Anterior cingulate cortex (tissue), 58 donors: ENCODE data around the gene CBLL2.
"Not testable (repeated sequence)": the region's sequence is repeated elsewhere in the genome, so short reads cannot be mapped to it uniquely, and the experiment has no call there.

Experiments
- DNase-seq, 58 donors: peaks; one replicate each; lab custom pipeline; 2025; lab: John Stamatoyannopoulos, UW

The CBLL2 gene

GRCh38 chrX:22272613-22273012, at the start of gene CBLL2:
Gene CBLL2 (plus strand): TSS chrX:22272913. CDS start chrX:22272992, 79 bp downstream.
- DNase-seq = no peak

- no peak for DNase-seq
Observed at GRCh38 chrX:22234380-22234779, 38.3 kb upstream of the CBLL2 start.

- DNase-seq = no peak
Observed at GRCh38 chrX:22237479-22237878, 35.2 kb upstream of the CBLL2 start.

- no peak for DNase-seq
Observed at GRCh38 chrX:22246620-22247019, 26.1 kb upstream of the CBLL2 start.

GRCh38 chrX:22247169-22247568, 25.5 kb upstream of the CBLL2 start:
- no peak for DNase-seq

- DNase-seq = no peak
Observed at GRCh38 chrX:22248401-22248800, 24.3 kb upstream of the CBLL2 start.

GRCh38 chrX:22249371-22249770, 23.3 kb upstream of the CBLL2 start:
- no peak for DNase-seq

- DNase-seq = no peak
Observed at GRCh38 chrX:22268706-22269105, 4.0 kb upstream of the CBLL2 start.

- no peak for DNase-seq
Observed at GRCh38 chrX:22273714-22274317, 1.1 kb downstream of the CBLL2 start.

- no peak for DNase-seq
Observed at GRCh38 chrX:22276781-22277180, 4.1 kb downstream of the CBLL2 start.

GRCh38 chrX:22278375-22278774, 5.7 kb downstream of the CBLL2 start:
- no peak for DNase-seq

GRCh38 chrX:22289209-22289608, 16.5 kb downstream of the CBLL2 start:
- not testable (repeated sequence) for DNase-seq

GRCh38 chrX:22296871-22297270, 24.2 kb downstream of the CBLL2 start:
- DNase-seq = no peak

GRCh38 chrX:22300130-22300529, 27.4 kb downstream of the CBLL2 start:
- peak in 2 of 58 donors; percentile 1 to 5 for DNase-seq

- no peak for DNase-seq
Observed at GRCh38 chrX:22310779-22311178, 38.1 kb downstream of the CBLL2 start.

GRCh38 chrX:22313766-22314165, 41.1 kb downstream of the CBLL2 start:
- DNase-seq = no peak

GRCh38 chrX:22314211-22314610, 41.5 kb downstream of the CBLL2 start:
- no peak for DNase-seq

- peak in 4 of 58 donors; percentile 0 to 1 (median 0) for DNase-seq
Observed at GRCh38 chrX:22314692-22315091, 42.0 kb downstream of the CBLL2 start.

- no peak for DNase-seq
Observed at GRCh38 chrX:22315151-22315550, 42.4 kb downstream of the CBLL2 start.

GRCh38 chrX:22320236-22320873, 47.6 kb downstream of the CBLL2 start:
- peak in 1 of 58 donors; percentile 0 for DNase-seq

- no peak for DNase-seq
Observed at GRCh38 chrX:22323541-22323940, 50.8 kb downstream of the CBLL2 start.
